Transverse colon (tissue), 4 donors: ENCODE measurements around the gene MGLL. TPM values are rescaled to one million over a fixed set of nuclear protein-coding genes. Genes with fewer than 3 reads are reported as not detected.
A peak's percentile ranks its signal among the peaks of the same experiment; 100 is the strongest.

Experiments used
- DNase-seq: peaks from one replicate; pipeline ENCODE4 v3.0.0-alpha.2; 2019
- H3K27ac ChIP-seq, 4 donors: fragments of 200-600 bp; sonication (generic); 2 replicates each; pipeline ENCODE4 v1.5.1; 2016 to 2018; ENCODE audit warnings: inconsistent platforms in 4 of 4
- H3K27me3 ChIP-seq: fragments of 200-600 bp; sonication (generic); 2 replicates; pipeline ENCODE4 v1.5.1; 2017; ENCODE audit warnings: inconsistent platforms
- H3K36me3 ChIP-seq, 4 donors: fragments of 200-600 bp; sonication (generic); 2 replicates each; pipeline ENCODE4 v1.5.1; 2017 to 2019; ENCODE audit warnings: inconsistent platforms in 4 of 4
- H3K4me1 ChIP-seq, 4 donors: fragments of 200-600 bp; sonication (generic); 2 replicates each; pipeline ENCODE4 v1.5.1; 2017 to 2020; ENCODE audit warnings: inconsistent platforms in 4 of 4
- H3K4me3 ChIP-seq, 4 donors: fragments of 200-600 bp; sonication (generic); 1 replicate in 1 of 4; 2 replicates in 3 of 4; pipeline versions ENCODE4 v1.5.1 to v1.6.1; 2017 to 2019; ENCODE audit warnings: inconsistent platforms in 4 of 4
- H3K9me3 ChIP-seq, 2 donors: fragments of 200-600 bp; sonication (generic); 2 replicates each; pipeline ENCODE4 v1.5.1; 2017 to 2019; ENCODE audit warnings: inconsistent platforms in 2 of 2
- EP300 ChIP-seq: sonication (generic); formaldehyde crosslinking; IDR thresholded peaks from one replicate; pipeline ENCODE4 v1.6.1; 2017; ENCODE audit warnings: antibody characterized with exemption, low read depth
- POLR2A ChIP-seq: fragments of 450-650 bp; IDR thresholded peaks from one replicate; pipeline ENCODE4 v1.6.1; 2016; ENCODE audit warnings: antibody characterized with exemption, mild to moderate bottlenecking, moderate library complexity
- POLR2AphosphoS5 ChIP-seq, 3 donors: sonication (generic); formaldehyde crosslinking; IDR thresholded peaks; one replicate each; pipeline ENCODE4 v1.6.1; 2016; ENCODE audit warnings: antibody characterized with exemption in 3 of 3
- WGBS, 2 donors: methylation state at CpG; one replicate each; pipeline ENCODE4 v1.1.5; 2018; ENCODE audit warnings: low coverage in 1 of 2; 5-methylcytosine and 5-hydroxymethylcytosine counted together
- in situ Hi-C, 4 donors: fragments of 200-750 bp; cut with MboI; loops; one replicate each; pipeline versions ENCODE4 v1.15.0 to v1.15.1; 2017; ENCODE audit warnings: low sequenced_read_pairs in 3 of 4, low pct_ligation_motif_present in 1 of 4, low pct_unique_long_range_greater_than_20kb in 1 of 4
- intact Hi-C: fragments of 100-400 bp; cut with DNase I; formaldehyde crosslinking; loops from one replicate; pipeline ENCODE4 v1.15.1; 2023; ENCODE audit warnings: low total_unique reads
- total RNA-seq, 4 donors: library from RNA; depleted of rRNA; stranded (reverse); fragments of >200 nt; gene quantifications; one replicate each; pipeline ENCODE4 v1.1.0, GENCODE V29; 2016
- TF ChIP-seq, protein P1 (sequence below), 5 experiments: fragments of 200-600 bp in 3 of 5; fragments of 450-650 bp in 2 of 5; sonication (generic) in 3 of 5; IDR thresholded peaks; 1 replicate in 2 of 5; 2 replicates in 3 of 5; pipeline ENCODE4 v1.5.1; 2016 to 2017; ENCODE audit warnings: antibody characterized with exemption in 5 of 5, inconsistent platforms in 3 of 5, mild to moderate bottlenecking in 2 of 5, moderate library complexity in 1 of 5

Gene MGLL
- total RNA-seq, 4 donors from 2014 or later, result 150 to 329 (median 294) TPM

GRCh38 chr3:127824151-127824825, 2.0 kb upstream of the MGLL start:
- TF ChIP-seq, protein P1, sequence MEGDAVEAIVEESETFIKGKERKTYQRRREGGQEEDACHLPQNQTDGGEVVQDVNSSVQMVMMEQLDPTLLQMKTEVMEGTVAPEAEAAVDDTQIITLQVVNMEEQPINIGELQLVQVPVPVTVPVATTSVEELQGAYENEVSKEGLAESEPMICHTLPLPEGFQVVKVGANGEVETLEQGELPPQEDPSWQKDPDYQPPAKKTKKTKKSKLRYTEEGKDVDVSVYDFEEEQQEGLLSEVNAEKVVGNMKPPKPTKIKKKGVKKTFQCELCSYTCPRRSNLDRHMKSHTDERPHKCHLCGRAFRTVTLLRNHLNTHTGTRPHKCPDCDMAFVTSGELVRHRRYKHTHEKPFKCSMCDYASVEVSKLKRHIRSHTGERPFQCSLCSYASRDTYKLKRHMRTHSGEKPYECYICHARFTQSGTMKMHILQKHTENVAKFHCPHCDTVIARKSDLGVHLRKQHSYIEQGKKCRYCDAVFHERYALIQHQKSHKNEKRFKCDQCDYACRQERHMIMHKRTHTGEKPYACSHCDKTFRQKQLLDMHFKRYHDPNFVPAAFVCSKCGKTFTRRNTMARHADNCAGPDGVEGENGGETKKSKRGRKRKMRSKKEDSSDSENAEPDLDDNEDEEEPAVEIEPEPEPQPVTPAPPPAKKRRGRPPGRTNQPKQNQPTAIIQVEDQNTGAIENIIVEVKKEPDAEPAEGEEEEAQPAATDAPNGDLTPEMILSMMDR (IDR thresholded peaks at IDR 0.05), result no peak
- TF ChIP-seq EP300, result no peak
- TF ChIP-seq POLR2A, result no peak
- no peak for TF ChIP-seq POLR2AphosphoS5 (IDR thresholded peaks at IDR 0.05)
- no peak overlapping the region for H3K27ac ChIP-seq
- no peak for DNase-seq
- peaks cover 0 to 8% of the 10 kb centered on the region in 2 donors for H3K9me3 ChIP-seq
- peaks cover 21 to 32% (median 29%) of the 10 kb centered on the region in 4 donors for H3K4me1 ChIP-seq
- WGBS, 2 donors, result 92% methylated on average over 14 of the region's 14 CpGs; no CpG with 5 or more reads in 1 of the 2 donors
- in situ Hi-C loops, result no loop called here
- no peaks in the 10 kb centered on the region for H3K36me3 ChIP-seq
- no peak overlapping the region for H3K4me3 ChIP-seq
- intact Hi-C loops, result loop anchor here (5.0 kb wide), 1 partner anchor 132 kb away; no protein-coding TSS in a partner anchor
- H3K27me3 ChIP-seq, result no peaks in the 10 kb centered on the region

- in situ Hi-C loops (no loop called here), intact Hi-C loops (loop anchor here (5.0 kb wide), 1 partner anchor 131 kb away; no protein-coding TSS in a partner anchor)
- Histone ChIP-seq H3K36me3 (no peaks in the 10 kb centered on the region), H3K9me3 (peaks cover 0 to 7% of the 10 kb centered on the region in 2 donors), H3K27ac (peak overlapping the region in 3 of 4 donors; percentile 56 to 94 (median 93)), H3K4me1 (peaks cover 24 to 38% (median 33%) of the 10 kb centered on the region in 4 donors), H3K4me3 (peak overlapping the region in 3 of 4 donors; percentile 78 to 90 (median 79)), H3K27me3 (no peaks in the 10 kb centered on the region)
- TF ChIP-seq POLR2A, result no peak
- TF ChIP-seq, protein P1 (IDR thresholded peaks at IDR 0.05), result peak in 2 of 5 experiments; percentile 32 to 39
- DNase-seq, result no peak
- 48% methylated on average over 3 of the region's 14 CpGs; no CpG with 5 or more reads in 1 of the 2 donors for WGBS, 2 donors
Measured at GRCh38 chr3:127823426-127823857, 1.1 kb upstream of the MGLL start.

DNA sequence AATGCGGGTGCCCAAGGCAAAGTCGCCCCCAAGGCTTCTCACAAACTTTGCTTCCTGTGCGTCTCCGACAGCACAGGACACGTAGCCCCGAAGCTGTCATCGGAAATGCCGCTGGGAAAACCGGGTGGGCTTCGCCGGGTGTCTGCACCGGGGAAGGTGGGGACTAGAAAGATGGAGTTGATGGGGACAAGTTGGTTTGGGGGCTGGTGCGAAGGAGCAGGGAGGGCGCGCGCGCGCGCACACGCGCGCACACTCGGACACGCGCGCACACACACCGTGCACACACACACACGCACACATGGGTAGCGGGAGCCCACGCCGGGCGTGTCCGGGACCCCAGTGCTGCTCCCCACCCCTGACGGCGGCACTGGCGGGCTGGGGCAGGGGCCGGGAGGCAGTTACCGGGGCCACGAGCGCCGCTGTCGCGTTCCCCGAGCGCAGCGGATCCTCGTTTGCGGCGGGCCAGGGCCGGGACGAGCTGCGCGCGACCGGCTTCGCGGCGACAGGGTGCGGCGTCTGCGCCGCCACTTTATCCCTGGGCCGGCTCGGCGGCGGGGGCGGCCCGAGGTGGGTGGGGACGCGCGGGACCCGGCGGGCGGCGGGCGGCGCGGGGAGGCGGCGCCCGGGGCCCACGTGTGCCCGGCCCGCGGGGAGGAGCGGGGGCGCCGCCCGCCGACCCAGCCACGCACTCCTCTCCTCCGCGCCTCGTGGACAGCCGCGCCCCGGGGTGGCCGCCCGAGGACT, 539 bp upstream of the MGLL start:
- peaks cover 29 to 44% (median 38%) of the 10 kb centered on the region in 4 donors for H3K4me1 ChIP-seq
- H3K4me3 ChIP-seq, result peak overlapping the region; percentile 78 to 90 (median 84)
- no peaks in the 10 kb centered on the region for H3K36me3 ChIP-seq
- no peaks in the 10 kb centered on the region for H3K27me3 ChIP-seq
- peak; percentile 82 for DNase-seq
- TF ChIP-seq, protein P1 (IDR thresholded peaks at IDR 0.05), result peak in 1 of 5 experiments; percentile 29
- TF ChIP-seq POLR2AphosphoS5 (IDR thresholded peaks at IDR 0.05) (peak in 2 of 3 donors; percentile 65 to 75), EP300 (no peak), POLR2A (peak; percentile 73)
- peak overlapping the region; percentile 93 to 94 (median 94) for H3K27ac ChIP-seq
- intact Hi-C loops (loop anchor here (5.0 kb wide), 1 partner anchor 131 kb away; no protein-coding TSS in a partner anchor), in situ Hi-C loops (no loop called here)
- peaks cover 0 to 2% of the 10 kb centered on the region in 2 donors for H3K9me3 ChIP-seq
- WGBS, 2 donors, result 1% methylated on average over 55 of the region's 99 CpGs; no CpG with 5 or more reads in 1 of the 2 donors

DNA sequence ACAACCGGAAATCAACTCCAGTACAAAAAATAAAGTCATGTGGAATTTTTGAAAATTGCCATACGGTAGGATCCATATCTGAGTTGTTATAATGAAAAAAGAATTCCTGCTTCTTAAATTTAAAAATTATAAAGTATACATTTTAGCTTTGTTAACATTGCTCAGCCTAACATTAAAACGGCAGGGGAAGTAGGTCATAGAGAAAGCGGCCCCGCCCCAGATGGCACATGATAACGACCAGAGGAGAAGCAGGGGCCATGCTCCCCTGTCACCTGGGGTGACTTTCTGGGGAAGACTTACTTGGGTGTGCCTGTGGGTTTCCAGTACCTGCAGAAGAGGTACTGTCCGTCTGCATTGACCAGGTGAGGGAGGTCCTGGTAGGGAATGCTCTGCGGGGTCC, 921 bp downstream of the MGLL start:
- TF ChIP-seq POLR2A (peak; percentile 49), POLR2AphosphoS5 (IDR thresholded peaks at IDR 0.05) (peak; percentile 23 to 37 (median 36)), EP300 (no peak)
- TF ChIP-seq, protein P1 (IDR thresholded peaks at IDR 0.05), result no peak
- intact Hi-C loops, result loop anchor here (5.0 kb wide), 1 partner anchor 129 kb away; no protein-coding TSS in a partner anchor
- peak; percentile 80 for DNase-seq
- H3K4me1 ChIP-seq, result peaks cover 37 to 58% (median 52%) of the 10 kb centered on the region in 4 donors
- peak overlapping the region in 3 of 4 donors; percentile 78 to 90 (median 79) for H3K4me3 ChIP-seq
- 14 to 18% methylated on average over 3 to 8 of the region's 8 CpGs for WGBS, 2 donors
- H3K27ac ChIP-seq, result peak overlapping the region; percentile 93 to 94 (median 94)
- no peaks in the 10 kb centered on the region for H3K9me3 ChIP-seq
- H3K27me3 ChIP-seq, result no peaks in the 10 kb centered on the region
- no peaks in the 10 kb centered on the region for H3K36me3 ChIP-seq
- in situ Hi-C loops, result no loop called here
